H9 (cell line): ENCODE results near the gene FAHD2A. TPM values are rescaled to one million over a fixed set of nuclear protein-coding genes. Genes with fewer than 3 reads are reported as not detected.
"Not testable (repeated sequence)": the region's sequence is repeated elsewhere in the genome, so short reads cannot be mapped to it uniquely, and the experiment has no call there.

Source experiments
- DNase-seq: peaks from one replicate; pipeline ENCODE4 v3.0.0-alpha.2; 2017
- H2AFZ ChIP-seq: one replicate; pipeline ENCODE4 v1.6.1; 2013; ENCODE audit warnings: mild to moderate bottlenecking, low read length, control low read depth, moderate library complexity
- H2AK5ac ChIP-seq: 2 replicates; pipeline ENCODE4 v1.6.1; 2013; ENCODE audit warnings: low read length, control low read depth, mixed read lengths; ENCODE audit not compliant: insufficient read length
- H2BK120ac ChIP-seq: one replicate; pipeline ENCODE4 v1.6.1; 2013; ENCODE audit warnings: low read depth, mild to moderate bottlenecking, low read length, control low read depth, inconsistent platforms; ENCODE audit not compliant: poor library complexity, severe bottlenecking
- H2BK12ac ChIP-seq: 2 replicates; pipeline ENCODE4 v1.6.1; 2013; ENCODE audit warnings: low read length, control low read depth, mixed read lengths, low read depth; ENCODE audit not compliant: insufficient read length
- H2BK15ac ChIP-seq: 2 replicates; pipeline ENCODE4 v1.6.1; 2013; ENCODE audit warnings: low read depth, low read length, control low read depth
- H2BK20ac ChIP-seq: one replicate; pipeline ENCODE4 v1.6.1; 2013; ENCODE audit warnings: low read depth, mild to moderate bottlenecking, low read length, control low read depth, inconsistent platforms; ENCODE audit not compliant: poor library complexity, severe bottlenecking
- H2BK5ac ChIP-seq: 2 replicates; pipeline ENCODE4 v1.6.1; 2013; ENCODE audit warnings: low read length, control low read depth, mixed read lengths; ENCODE audit not compliant: insufficient read length
- H3K14ac ChIP-seq: 2 replicates; pipeline ENCODE4 v1.6.1; 2013; ENCODE audit warnings: low read length, control low read depth; ENCODE audit not compliant: insufficient read depth
- H3K18ac ChIP-seq: 2 replicates; pipeline ENCODE4 v1.6.1; 2013; ENCODE audit warnings: low read depth, mild to moderate bottlenecking, mixed read lengths, low read length, control low read depth; ENCODE audit not compliant: insufficient read length
- H3K23ac ChIP-seq: 2 replicates; pipeline ENCODE4 v1.6.1; 2013; ENCODE audit warnings: low read length, control low read depth, mixed read lengths, low read depth; ENCODE audit not compliant: insufficient read length
- H3K23me2 ChIP-seq: 2 replicates; pipeline ENCODE4 v1.6.1; 2013; ENCODE audit warnings: low read depth, mild to moderate bottlenecking, mixed read lengths, low read length, control low read depth; ENCODE audit not compliant: insufficient read length, poor library complexity, severe bottlenecking
- H3K27ac ChIP-seq: 2 replicates; pipeline ENCODE4 v1.5.1; 2013; ENCODE audit warnings: low read length, control low read depth, mixed read lengths, low read depth; ENCODE audit not compliant: insufficient read length
- H3K27me3 ChIP-seq: 2 replicates; pipeline ENCODE4 v1.6.1; 2013; ENCODE audit warnings: low read length, control low read depth, inconsistent platforms; ENCODE audit not compliant: insufficient read depth
- H3K4ac ChIP-seq: 2 replicates; pipeline ENCODE4 v1.6.1; 2013; ENCODE audit warnings: low read depth, mild to moderate bottlenecking, control low read depth, inconsistent platforms, low read length, moderate library complexity
- H3K4me1 ChIP-seq: 2 replicates; pipeline ENCODE4 v1.6.1; 2013; ENCODE audit warnings: low read length, control low read depth, inconsistent platforms; ENCODE audit not compliant: insufficient read depth
- H3K4me2 ChIP-seq: 2 replicates; pipeline ENCODE4 v1.6.1; 2013; ENCODE audit warnings: low read length, control low read depth, mixed read lengths; ENCODE audit not compliant: insufficient read length, insufficient read depth
- H3K56ac ChIP-seq: 2 replicates; pipeline ENCODE4 v1.6.1; 2013; ENCODE audit warnings: low read depth, mild to moderate bottlenecking, mixed read lengths, low read length, control low read depth; ENCODE audit not compliant: insufficient read length
- H3K79me1 ChIP-seq: 2 replicates; pipeline ENCODE4 v1.6.1; 2013; ENCODE audit warnings: low read depth, mild to moderate bottlenecking, moderate library complexity, low read length, control low read depth, inconsistent platforms; ENCODE audit not compliant: insufficient read depth, poor library complexity, severe bottlenecking
- H3K79me2 ChIP-seq: 2 replicates; pipeline ENCODE4 v1.6.1; 2013; ENCODE audit warnings: low read length, control low read depth, inconsistent platforms; ENCODE audit not compliant: insufficient read depth
- H3K9ac ChIP-seq: 2 replicates; pipeline ENCODE4 v1.6.1; 2013; ENCODE audit warnings: low read length, control low read depth, mixed read lengths; ENCODE audit not compliant: insufficient read length; ENCODE audit errors: extremely low read depth
- H3K9me3 ChIP-seq: one replicate; pipeline ENCODE4 v1.6.1; 2013; ENCODE audit warnings: low read depth, low read length, inconsistent platforms; ENCODE audit not compliant: control insufficient read depth
- H3T11ph ChIP-seq: one replicate; pipeline ENCODE4 v1.6.1; 2013; ENCODE audit warnings: mild to moderate bottlenecking, low read length, control low read depth, inconsistent platforms
- H4K20me1 ChIP-seq: one replicate; pipeline ENCODE4 v1.6.1; 2013; ENCODE audit not compliant: control insufficient read depth, insufficient read length, insufficient read depth
- H4K5ac ChIP-seq: 2 replicates; pipeline ENCODE4 v1.6.1; 2013; ENCODE audit warnings: low read depth, mild to moderate bottlenecking, mixed read lengths, low read length, control low read depth; ENCODE audit not compliant: insufficient read length
- H4K8ac ChIP-seq: replicated peaks from 2 replicates; pipeline ENCODE4 v1.6.1; 2013; ENCODE audit warnings: low read length, control low read depth, mixed read lengths, low read depth; ENCODE audit not compliant: insufficient read length
- H4K91ac ChIP-seq: 2 replicates; pipeline ENCODE4 v1.6.1; 2013; ENCODE audit warnings: low read depth, mild to moderate bottlenecking, moderate library complexity, mixed read lengths, low read length, control low read depth; ENCODE audit not compliant: insufficient read length
- H3K27ac Mint-ChIP-seq, 3 experiments: 2 replicates in 2 of 3; 3 replicates in 1 of 3; pipeline ENCODE4 v1.8.0; 2020 to 2021; ENCODE audit warnings: mixed read lengths in 3 of 3, mild to moderate bottlenecking in 1 of 3, moderate library complexity in 1 of 3
- H3K27me3 Mint-ChIP-seq: 2 replicates; pipeline ENCODE4 v1.8.0; 2021; ENCODE audit warnings: low read depth, mild to moderate bottlenecking, moderate library complexity, mixed read lengths
- H3K36me3 Mint-ChIP-seq, 3 experiments: 2 replicates in 2 of 3; 3 replicates in 1 of 3; pipeline ENCODE4 v1.8.0; 2020 to 2021; ENCODE audit warnings: low read depth in 3 of 3, mixed read lengths in 3 of 3; ENCODE audit not compliant: insufficient read depth in 1 of 3
- H3K4me1 Mint-ChIP-seq, 2 experiments: 2 replicates each; pipeline ENCODE4 v1.8.0; 2020; ENCODE audit warnings: mixed read lengths in 2 of 2
- H3K4me3 Mint-ChIP-seq, 2 experiments: 2 replicates in 1 of 2; 3 replicates in 1 of 2; pipeline ENCODE4 v1.8.0; 2020 to 2021; ENCODE audit warnings: mild to moderate bottlenecking in 2 of 2, mixed read lengths in 2 of 2, moderate library complexity in 1 of 2
- H3K9me3 Mint-ChIP-seq, 2 experiments: 2 replicates in 1 of 2; 3 replicates in 1 of 2; pipeline ENCODE4 v1.8.0; 2020; ENCODE audit warnings: mild to moderate bottlenecking in 2 of 2, mixed read lengths in 2 of 2, moderate library complexity in 1 of 2
- WGBS: extraction: QIAGEN DNeasy Blood & Tissue Kit; methylation state at CpG from one replicate; pipeline ENCODE4 v1.1.7; 2013; ENCODE audit warnings: missing lambda C conversion rate, low lambda C conversion rate, mixed read lengths; ENCODE audit not compliant: insufficient read length; ENCODE audit errors: extremely low coverage; 5-methylcytosine and 5-hydroxymethylcytosine counted together
- total RNA-seq: library from RNA; stranded (reverse); gene quantifications from 2 replicates; pipeline ENCODE4 v1.2.1, GENCODE V29; 2021

FAHD2A gene
- total RNA-seq, 1 experiment from 2014 or later, result 39.8 TPM

DNA sequence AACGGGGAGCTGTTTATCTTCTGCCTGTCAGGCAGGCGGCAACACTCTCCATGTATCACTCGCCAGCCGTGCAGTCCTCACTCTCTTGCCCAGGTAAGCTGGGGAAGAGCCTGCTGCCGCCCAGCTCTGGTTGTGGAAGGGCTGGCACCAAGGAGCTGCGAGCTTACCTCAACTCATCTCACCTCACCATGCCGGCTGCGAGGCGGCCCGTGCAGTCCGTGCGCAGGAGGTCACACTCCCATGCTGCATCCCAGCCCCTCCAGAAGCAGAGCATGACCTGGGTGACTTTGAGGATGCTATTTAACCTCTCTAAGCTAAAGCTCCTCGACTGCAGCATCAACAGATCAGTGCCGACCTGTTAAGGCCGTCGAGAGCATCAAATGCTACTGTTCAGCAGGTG is 13.1 kb downstream of the FAHD2A start:
- not testable (repeated sequence) for H3K27ac ChIP-seq, H3K79me1 ChIP-seq, H3T11ph ChIP-seq, H3K36me3 Mint-ChIP-seq, H4K91ac ChIP-seq, H3K14ac ChIP-seq, H3K27me3 ChIP-seq, H3K9ac ChIP-seq, H2BK12ac ChIP-seq, H2BK20ac ChIP-seq, H3K4me2 ChIP-seq, H3K4me1 Mint-ChIP-seq, H2BK5ac ChIP-seq, H4K20me1 ChIP-seq, H3K4ac ChIP-seq, H3K18ac ChIP-seq, H2AK5ac ChIP-seq, H3K4me1 ChIP-seq, H2BK120ac ChIP-seq, DNase-seq, H3K79me2 ChIP-seq, H2BK15ac ChIP-seq, H3K23ac ChIP-seq, H3K9me3 Mint-ChIP-seq, H3K27ac Mint-ChIP-seq, H3K56ac ChIP-seq, H3K9me3 ChIP-seq, H4K5ac ChIP-seq, H2AFZ ChIP-seq, H3K23me2 ChIP-seq, H3K4me3 Mint-ChIP-seq, H4K8ac ChIP-seq
- no CpG with 5 or more reads among the region's 16 CpGs for WGBS
- peaks cover 39% of the 10 kb centered on the region for H3K27me3 Mint-ChIP-seq

DNA sequence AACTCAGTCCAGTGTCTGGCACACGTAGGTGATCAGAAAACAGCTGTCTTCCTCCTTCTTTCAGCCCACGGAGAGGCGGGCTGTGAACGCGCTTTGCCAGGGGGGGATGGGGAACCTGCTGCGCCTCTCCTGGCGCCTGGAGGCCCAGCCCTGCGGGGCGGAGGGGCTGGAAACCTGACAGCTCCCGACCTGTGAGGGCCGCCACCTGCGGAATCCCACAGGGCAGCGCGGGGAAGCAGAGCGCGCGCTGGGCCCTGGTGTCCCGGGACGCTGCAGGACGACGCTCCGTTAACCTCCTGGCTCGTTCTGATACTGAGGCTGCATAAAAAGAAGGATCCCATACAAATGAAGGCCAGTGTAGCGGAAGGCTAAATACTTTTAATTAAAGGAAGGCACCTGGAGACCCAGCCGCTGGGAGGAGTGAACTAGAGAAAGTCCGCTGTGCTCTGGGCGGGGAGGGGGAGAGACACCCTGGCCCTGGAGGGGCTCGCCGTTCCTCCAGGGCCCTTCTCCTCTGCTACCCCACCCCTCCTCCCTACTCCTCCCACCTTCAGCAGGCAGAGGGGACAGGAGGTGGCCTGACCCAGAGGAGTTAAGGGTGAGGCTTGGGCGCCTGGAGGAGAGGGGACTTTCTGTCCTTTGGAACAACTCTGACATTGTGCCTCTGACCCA is 24.8 kb downstream of the FAHD2A start:
- H2BK15ac ChIP-seq, H3K36me3 Mint-ChIP-seq, H3K23ac ChIP-seq, H3K23me2 ChIP-seq, H2BK5ac ChIP-seq, H3K9me3 ChIP-seq, H3K79me1 ChIP-seq, H3K27ac Mint-ChIP-seq, H3K4me1 ChIP-seq, H3T11ph ChIP-seq, H2AFZ ChIP-seq, H3K18ac ChIP-seq, H3K27ac ChIP-seq, H3K4me3 Mint-ChIP-seq, H2BK120ac ChIP-seq, H4K5ac ChIP-seq, H4K20me1 ChIP-seq, H3K9me3 Mint-ChIP-seq, H2AK5ac ChIP-seq, DNase-seq, H3K4me2 ChIP-seq, H3K79me2 ChIP-seq, H2BK20ac ChIP-seq, H3K56ac ChIP-seq, H4K91ac ChIP-seq, H4K8ac ChIP-seq, H3K9ac ChIP-seq, H3K14ac ChIP-seq, H3K27me3 ChIP-seq, H3K4me1 Mint-ChIP-seq, H2BK12ac ChIP-seq, H3K4ac ChIP-seq: not testable (repeated sequence)
- no CpG with 5 or more reads among the region's 30 CpGs for WGBS
- H3K27me3 Mint-ChIP-seq, result peaks cover 30% of the 10 kb centered on the region
